Eye (tissue), 1 donor: ENCODE results near the gene MAT2A.
A peak's percentile ranks its signal among the peaks of the same experiment; 100 is the strongest.
"Not testable (repeated sequence)": the region's sequence is repeated elsewhere in the genome, so short reads cannot be mapped to it uniquely, and the experiment has no call there.

Experiments
- DNase-seq: peaks from one replicate; pipeline ENCODE4 v3.0.0-alpha.2; 2015

The MAT2A gene

DNA sequence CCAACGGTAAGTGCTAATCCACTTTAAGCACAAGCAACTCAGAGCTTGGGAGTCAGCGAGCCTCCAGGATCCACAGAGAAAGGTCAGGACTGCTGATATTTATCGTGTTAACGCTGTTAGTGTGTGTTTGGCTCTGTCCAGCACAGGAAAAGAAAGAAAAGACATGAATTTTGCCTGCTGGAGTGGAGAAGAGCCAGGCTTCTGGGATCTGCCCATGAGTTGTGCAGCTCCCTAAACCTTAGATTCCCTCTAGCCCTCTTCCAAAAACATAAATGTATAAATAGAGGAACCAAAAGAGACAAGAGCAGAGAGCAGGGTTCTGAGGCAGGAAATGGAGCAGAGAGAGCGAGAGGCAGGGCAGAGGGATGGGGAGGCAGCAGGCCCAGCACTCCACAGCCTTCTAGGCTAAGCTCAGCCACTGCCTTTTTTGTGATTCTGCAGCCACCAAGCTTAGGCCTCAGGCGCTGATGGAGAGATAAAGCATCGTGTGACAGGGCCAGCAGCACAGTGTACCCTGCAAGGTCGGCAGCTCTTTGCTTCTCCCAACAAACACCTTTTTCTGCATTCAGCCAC is 14.5 kb upstream of the MAT2A start:
- DNase-seq, result peak; percentile 41

DNA sequence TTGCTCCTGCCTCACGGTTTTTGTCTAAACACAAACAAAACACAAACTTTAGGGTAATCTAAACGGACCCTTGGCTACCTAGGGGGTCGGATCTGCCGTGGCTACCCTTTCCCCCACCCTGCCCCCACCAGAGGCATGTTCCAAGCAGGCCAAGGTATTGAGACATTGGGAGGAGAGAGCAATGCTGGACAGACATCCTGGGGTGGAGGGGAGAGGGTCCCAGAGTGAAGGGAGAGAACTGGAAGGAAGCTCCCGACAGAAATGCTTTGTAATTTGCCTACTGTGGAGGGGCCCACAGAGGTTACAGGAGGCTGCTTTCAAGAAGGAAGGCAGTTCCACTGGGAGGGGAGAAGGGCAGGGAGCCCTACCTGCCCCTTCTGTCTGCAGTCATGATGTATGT is 13.9 kb upstream of the MAT2A start:
- DNase-seq, result no peak

DNA sequence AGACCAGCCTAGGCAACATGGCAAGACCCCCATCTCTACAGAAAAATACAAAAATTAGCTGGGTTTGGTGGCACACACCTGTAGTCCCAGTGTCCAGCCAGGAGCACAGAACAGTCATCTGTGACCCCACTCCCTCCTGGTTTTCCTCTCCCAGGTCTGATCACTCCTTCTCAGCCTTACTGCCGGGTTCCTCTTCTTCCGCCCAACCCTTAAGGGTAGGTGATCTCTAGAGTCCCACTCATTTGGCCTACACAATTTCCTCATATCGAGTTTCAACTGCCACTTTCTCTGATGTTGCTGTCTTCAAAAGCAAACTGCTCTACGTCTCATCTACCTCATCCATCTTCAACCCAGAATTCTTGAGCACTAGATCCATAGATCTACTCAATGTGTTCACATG is 13.4 kb upstream of the MAT2A start:
- DNase-seq, result no peak

DNA sequence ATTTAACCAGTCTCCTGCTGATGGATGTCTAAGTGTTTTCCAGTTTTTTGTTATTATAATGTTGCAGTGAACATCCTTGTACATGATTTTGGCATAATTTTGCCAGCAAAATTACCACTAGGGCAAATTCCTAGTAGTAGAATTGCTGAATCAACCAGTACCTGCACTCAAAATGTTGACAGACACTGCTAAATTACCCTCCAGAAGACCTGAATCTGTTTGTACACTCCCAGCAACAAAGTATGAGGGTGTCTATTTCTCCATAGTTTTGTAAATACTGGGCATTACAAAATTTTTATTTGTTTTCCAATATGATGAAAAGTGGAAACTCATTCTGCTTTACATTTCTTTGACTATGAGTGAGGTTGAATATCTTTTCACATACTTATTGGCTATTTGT is 11.2 kb upstream of the MAT2A start:
- DNase-seq, result no peak

DNA sequence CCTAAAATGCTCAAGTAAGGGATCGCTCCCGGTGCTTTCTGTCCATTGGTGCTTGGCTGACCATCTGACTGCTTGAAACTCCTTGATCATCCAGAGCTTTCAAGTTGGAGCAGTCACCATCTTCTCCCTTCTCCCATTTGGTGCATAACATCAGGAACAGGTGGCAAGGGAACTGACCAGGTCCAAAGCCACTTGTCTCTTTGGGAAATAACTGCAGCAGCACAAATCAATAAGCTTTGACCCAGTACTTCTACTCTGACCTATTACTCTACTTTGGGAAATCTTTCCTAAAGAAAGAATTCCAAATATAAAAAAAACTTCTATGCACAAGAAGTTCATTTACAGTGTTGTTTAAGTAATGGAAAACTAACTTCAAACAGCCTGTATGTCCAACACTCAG is 10.6 kb upstream of the MAT2A start:
- no peak for DNase-seq

DNA sequence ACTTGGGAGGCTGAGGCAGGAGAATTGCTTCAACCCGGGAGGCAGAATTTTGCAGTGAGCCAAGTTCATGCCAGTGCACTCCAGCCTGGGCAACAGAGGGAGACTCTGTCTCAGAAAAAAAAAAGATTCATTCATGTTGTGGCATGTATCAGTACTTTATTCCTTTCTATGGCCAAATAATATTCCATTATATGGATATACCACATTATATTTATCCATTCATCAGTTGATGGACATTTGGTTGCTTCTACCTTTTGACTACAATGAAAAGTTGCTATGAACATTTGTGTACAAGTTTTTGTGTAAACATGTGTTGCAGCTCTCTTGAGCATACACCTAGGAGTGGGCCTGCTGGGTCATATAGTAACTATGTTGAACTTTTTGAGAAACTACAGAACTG is 9.2 kb upstream of the MAT2A start:
- no peak for DNase-seq

DNA sequence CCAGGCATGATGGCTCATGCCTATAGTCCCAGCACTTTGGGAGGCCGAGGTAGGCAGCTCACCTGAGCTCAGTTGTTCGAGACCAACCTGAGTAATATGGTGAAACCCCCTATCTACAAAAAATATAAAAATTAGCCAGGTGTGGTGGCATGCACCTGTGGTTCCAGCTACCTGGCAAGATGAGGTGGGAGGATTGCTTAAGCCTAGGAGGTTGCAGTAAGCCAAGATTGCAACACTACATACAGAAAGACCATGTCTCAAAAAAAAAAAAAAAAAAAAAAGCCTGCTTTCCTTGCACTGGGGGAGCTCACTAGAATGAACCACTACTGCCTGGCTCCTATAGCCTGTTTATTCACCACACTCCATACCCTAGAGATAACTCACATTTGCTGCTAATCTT is 7.4 kb upstream of the MAT2A start:
- no peak for DNase-seq

DNA sequence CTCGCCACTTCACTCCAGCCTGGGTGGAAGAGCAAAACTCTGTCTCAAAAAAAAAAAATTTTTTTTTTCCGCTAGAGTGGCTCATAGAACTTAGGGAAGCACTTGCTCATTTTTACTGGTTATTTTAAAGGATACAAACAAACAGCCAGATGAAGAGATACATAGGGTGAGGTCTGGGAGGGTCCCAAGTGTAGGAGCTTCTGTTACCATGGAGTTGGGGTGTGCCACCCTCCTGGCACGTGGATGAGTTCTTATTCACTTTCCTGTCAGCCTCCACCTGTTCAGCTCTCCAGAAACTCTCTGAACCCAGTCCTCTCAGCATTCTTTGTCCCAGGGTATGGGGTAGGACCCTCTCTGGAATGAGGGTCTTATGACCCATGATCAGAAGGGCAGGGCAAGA is 4.9 kb upstream of the MAT2A start:
- DNase-seq, result no peak

DNA sequence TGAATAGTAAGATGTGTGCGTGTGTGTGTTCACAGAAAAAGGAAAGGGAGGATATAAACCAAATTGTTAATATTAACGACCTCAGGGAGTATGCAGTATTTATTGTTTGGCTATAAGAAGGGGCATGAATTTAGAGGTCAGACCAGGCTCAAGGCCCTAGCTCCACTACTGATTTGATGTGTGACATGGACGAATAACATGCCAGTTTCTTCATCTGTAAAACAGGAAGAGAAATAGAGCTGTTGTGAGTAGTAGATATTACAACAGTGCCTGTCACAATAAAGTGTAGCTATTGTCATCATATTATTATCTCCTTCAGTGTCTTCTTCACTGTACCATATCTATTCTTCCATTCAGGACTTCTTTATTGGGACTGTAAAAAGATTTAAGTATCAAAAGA is 4.1 kb upstream of the MAT2A start:
- no peak for DNase-seq

DNA sequence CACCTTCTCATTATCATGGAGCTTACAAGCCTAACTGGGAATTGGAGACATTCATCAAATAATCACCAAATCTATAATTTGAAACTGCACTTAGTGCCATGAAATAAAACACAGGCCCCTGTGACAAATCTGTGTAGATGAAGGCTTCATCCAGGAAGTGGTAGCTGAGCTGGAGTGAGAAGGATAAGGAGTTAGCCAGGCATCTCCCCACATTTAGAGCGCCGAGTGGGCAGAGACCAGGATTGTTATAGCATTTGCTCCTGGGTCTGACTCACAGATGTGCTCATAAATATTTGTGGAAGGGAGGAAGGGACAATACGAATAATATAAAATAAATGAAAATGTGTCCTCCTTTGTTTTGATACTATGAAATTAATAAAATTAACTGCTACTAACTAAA is 2.5 kb upstream of the MAT2A start:
- peak; percentile 30 for DNase-seq

DNA sequence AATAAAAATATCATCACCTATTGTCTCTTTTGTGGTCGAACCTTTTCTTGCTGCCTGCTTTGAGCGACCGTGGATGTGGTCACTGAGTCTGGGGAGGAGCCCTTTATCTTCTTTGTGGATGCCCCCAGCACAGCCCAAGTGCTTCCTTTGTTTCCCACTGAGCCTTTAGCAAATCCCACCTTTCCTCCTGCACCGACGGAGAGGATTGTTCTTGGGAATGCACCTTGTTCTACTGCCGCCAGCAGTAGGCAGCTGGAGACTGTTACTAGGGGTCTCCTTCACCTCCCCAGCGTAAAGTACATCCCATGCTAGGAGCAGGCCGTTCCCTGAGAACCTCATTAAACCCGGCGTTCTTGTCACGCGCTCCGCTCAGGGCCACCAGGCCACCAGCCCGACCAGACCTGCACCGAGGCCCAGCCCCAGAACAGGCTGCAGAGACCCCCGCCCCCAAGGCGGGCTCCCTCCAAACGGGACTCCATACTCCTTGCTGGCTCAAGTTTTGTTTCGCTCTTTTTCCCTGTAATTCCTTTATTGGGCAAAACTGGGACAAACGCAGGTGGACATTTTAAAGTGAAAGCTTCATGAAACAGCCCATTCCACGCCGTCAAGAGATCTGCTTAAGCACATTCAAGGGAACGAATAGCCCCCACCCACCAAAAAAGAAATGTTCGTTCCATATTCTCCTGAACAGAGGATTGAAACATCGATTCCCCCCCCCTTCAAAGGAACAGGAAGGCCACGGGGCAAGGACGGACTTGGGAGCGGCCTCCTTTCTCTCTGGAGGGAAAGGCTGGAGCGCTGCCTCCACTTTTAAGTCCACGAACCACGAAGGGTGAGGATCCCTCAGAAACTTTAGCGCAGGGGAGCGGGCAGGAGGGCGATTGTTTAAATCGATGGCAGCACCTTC is 1.1 kb upstream of the MAT2A start:
- peak; percentile 91 for DNase-seq

DNA sequence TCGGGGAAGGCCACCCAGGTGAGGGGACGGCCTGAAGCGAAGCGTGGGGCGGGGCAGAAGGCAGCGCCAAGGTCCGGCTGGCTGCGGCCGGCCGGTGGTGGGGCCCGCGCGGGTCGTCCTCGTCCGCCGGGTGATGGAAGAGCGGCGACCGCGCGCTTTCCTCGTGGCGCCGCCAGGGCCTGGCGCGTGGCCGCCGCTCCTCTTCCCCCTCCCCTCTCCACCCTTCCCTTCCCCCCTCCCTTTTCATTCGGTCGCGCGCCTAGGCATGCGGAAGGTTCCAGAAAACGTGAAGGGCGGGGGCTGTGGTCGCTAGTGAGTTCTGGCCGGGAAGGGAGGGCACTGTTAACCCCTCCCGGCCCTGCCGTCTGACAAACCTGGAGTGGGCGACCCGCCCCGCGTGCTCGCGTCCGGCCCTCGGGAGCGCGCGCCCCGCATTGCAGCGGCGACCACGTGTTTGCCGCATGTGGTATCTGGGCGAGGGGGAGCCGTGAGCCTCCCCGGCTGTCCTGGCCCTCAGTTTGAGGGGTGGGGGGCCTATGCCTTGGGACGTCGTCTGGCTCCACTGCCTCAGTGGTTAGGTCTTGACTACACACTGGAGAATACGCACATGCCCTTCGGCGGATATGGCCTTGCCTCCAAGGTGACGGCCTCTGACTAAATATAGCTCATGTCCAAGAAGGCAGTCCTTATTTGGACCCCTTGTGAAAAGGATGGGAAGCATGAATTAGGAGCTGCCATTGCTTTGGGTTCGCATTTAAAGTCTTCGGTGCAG is 579 bp downstream of the MAT2A start:
- DNase-seq, result peak; percentile 90

DNA sequence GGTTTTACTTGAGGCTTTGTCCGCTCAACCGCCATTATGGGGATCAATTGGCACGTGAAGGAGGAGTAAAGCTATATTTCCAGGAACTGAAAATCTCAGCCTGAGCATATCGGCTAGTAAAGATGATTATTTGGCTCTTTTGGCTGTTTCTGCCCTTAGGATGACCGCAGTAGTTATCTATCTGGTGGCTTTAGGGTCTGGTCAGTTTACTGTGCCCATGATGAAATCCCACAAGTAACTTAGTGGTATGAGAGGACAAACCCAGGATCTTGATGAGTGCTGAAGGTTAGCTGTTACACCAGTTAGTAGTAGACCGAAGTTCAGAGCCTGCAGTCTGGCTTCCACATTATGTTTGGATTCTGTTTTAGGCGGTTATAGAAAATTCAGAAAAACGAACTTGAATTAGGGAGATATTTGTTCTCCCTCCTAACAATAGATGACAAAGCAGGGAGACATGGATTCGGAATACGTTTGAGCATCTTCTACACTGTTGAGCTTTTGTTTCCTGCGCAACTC is 1.2 kb downstream of the MAT2A start:
- DNase-seq, result no peak

DNA sequence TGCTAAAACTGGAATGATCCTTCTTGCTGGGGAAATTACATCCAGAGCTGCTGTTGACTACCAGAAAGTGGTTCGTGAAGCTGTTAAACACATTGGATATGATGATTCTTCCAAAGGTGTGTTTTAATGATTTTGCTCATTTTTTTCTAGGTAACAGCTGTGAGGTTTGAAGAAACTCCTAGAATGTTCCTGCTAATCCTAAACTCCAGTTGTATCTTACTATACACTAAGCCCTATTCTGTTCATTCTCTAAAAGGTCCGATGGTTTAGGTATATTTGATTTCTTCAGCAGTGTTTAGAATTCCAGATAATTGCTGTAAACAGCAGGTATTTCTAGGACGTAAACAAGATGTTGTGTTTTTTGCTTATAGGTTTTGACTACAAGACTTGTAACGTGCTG is 2.3 kb downstream of the MAT2A start:
- no peak for DNase-seq

DNA sequence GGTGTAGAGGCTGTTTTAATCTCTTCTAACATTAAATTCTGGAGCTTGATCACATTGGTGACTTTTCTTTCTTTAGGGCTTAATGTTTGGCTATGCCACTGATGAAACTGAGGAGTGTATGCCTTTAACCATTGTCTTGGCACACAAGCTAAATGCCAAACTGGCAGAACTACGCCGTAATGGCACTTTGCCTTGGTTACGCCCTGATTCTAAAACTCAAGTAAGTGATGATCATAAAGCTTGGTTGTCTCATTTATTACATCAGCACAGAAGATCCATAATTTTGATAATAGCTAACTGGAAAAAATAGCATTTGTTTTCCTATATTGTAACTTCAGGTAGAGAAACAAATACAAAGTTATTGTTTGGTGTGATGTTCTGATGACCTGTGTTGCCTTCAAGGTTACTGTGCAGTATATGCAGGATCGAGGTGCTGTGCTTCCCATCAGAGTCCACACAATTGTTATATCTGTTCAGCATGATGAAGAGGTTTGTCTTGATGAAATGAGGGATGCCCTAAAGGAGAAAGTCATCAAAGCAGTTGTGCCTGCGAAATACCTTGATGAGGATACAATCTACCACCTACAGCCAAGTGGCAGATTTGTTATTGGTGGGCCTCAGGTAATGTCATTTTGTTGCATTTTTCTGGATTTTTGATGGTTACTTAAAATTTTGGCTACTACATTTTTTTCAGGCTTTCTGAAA is 2.9 kb downstream of the MAT2A start:
- no peak for DNase-seq

DNA sequence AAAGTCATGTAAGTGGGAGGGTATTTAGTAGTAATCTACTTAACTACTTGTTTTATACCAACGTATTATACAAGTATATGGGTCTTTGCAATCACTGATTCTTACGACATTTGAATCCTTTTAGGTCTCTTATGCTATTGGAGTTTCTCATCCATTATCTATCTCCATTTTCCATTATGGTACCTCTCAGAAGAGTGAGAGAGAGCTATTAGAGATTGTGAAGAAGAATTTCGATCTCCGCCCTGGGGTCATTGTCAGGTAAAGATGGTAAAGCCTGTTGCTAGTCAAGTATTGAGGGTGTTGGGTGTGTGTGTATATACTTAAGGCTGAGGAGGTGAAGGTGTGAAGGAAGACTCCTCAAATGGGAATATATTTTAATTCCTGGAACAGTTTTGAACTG is 3.8 kb downstream of the MAT2A start:
- DNase-seq, result no peak

DNA sequence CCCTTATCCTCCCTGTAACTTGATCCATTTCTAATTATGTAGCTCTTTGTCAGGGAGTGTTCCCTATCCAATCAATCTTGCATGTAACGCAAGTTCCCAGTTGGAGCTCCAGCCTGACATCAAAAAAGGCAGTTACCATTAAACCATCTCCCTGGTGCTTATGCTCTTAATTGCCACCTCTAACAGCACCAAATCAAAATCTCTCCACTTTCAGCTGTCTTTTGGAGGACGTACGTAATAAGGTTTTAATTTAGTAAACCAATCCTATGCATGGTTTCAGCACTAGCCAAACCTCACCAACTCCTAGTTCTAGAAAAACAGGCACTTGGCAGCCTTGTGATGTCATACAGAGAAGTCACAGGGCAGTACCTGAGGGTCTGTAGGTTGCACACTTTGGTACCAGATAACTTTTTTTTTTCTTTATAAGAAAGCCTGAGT is 5.3 kb downstream of the MAT2A start:
- not testable (repeated sequence) for DNase-seq

DNA sequence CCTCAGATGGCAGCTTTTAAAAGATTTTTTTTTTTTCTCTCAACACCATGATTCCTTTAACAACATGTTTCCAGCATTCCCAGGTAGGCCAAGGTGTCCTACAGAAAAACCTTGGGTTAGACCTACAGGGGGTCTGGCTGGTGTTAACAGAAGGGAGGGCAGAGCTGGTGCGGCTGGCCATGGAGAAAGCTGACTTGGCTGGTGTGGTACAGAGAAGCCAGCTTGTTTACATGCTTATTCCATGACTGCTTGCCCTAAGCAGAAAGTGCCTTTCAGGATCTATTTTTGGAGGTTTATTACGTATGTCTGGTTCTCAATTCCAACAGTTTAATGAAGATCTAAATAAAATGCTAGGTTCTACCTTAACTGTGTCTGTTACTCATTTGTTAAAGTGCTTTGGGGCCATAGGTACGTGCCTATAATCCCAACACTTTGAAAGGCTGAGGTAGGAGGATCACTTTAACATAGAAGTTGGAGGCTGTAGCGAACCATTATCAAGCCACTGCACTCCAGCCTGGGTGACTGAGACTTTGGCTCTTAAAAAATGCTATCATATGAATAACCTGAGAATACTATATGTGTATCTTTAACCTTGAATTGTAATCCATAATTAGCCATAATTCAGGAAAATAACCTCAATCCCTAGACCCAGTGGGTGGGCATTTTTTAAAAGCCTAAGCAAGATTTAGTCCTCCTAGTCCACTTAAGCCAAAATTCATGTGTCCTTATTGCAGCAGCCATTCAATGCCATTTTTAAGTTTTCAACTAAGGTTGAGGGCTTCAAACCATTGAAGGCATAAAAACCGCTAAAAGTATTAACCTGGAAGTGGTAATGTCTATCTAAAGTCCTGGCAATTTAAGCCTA is 6.2 kb downstream of the MAT2A start:
- not testable (repeated sequence) for DNase-seq

DNA sequence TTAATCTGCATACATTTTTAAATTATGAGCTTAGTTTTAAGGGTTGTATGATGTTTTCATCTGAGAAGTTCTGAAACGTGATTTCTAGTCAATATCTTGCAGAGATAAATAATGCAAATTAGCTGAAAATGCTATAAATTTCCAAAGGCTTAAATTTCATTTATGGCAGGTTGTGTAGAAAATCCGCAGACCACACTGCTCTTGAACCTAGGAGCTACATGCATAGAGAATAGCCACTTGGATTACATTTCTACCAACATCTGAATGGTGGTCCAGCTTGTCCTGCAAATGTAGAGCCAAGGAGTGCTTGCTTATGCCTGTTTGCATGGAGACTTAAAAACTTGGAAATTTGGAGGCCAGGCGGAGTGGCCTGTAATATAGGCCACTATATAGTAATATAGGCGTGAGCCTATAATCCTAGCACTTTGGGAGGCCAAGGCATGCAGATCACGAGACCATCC is 6.8 kb downstream of the MAT2A start:
- no peak for DNase-seq

DNA sequence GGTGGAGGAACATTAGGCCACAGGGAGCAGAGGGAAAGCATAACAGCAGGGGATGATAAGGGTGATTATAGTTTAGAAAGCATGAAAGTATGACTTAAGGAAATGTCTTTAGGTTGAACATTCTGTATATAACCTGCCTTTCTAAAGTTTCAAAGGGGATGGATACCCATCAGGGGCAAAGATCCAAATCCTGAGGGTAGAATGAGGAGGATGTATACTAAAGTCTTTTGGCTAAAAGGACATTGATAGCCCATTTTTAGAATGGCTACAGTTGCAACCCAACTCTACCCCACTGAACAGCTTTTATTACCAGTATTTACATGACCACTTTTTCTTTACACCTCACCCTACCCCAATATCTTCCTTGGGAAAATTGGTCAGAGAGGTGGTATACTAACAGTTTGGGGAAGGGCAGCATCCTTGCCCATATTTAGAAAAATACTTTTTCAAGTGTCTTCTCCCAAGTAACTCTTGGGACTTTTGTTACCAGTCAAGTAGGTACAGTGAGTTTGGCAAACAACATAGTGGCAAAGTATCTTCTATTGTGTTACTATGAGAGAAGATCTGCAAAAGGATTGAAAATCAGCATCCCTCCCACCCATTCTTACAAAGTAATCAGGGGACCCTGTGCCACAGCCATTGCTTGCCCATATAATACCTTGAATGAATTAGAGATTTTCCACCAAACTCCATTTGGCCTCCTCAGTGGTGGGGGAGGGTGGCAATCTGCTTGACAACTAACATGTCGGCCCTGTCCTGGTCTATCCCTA is 8.3 kb downstream of the MAT2A start:
- no peak for DNase-seq
